ENCODE results near the gene GTF2I. TPM values are rescaled to one million over a fixed set of nuclear protein-coding genes. Genes with fewer than 3 reads are reported as not detected.

Gene GTF2I
- total and polyA plus RNA-seq, 2 experiments from 2014 or later: 204 to 219 TPM

- TF ChIP-seq REST (IDR thresholded peaks at IDR 0.05; ENCODE audit: unreplicated experiment): no peak
- no peak for TF ChIP-seq NANOG (IDR thresholded peaks at IDR 0.05; ENCODE audit: borderline replicate concordance)
Observed at GRCh38 chr7:74707238-74707637, 49.7 kb downstream of the GTF2I start (continued).

- no peak overlapping the region for H3K4me3 ChIP-seq
- no peak overlapping the region for H2AFZ ChIP-seq
- Mint-ChIP-seq H3K9me3 (peaks cover 7% of the 10 kb centered on the region; the same call in 2 of the 3 replicates), H3K27me3 (ENCODE audit: insufficient read depth, low read depth, poor library complexity) (peaks cover 8% of the 10 kb centered on the region), H3K4me1 (no peaks in the 10 kb centered on the region), H3K4me3 (no peak overlapping the region), H3K27ac (no peak overlapping the region), H3K36me3 (ENCODE audit: low read depth) (peaks cover 99% of the 10 kb centered on the region)
- peaks cover 17% of the 10 kb centered on the region; the same call in 1 of the 2 replicates for H4K20me1 ChIP-seq (replicated peaks; ENCODE audit: insufficient read depth)
- no peaks in the 10 kb centered on the region for H3K9me2 ChIP-seq (ENCODE audit: insufficient read depth)
- peaks cover 23% of the 10 kb centered on the region for H3K79me2 ChIP-seq (replicated peaks; ENCODE audit: insufficient read depth)
- H3K27ac ChIP-seq (ENCODE audit: low read depth): 0 out of 2 replicates have a peak overlapping the region, but pooled peaks have one; percentile 1
- ATAC-seq (no peak), DNase-seq (ENCODE audit: low spot score) (no peak)
- H3K36me3 ChIP-seq (ENCODE audit: insufficient read depth): peaks cover 79% of the 10 kb centered on the region
- H3K27me3 ChIP-seq (ENCODE audit: insufficient read depth): no peaks in the 10 kb centered on the region
- no peak overlapping the region for H3K4me2 ChIP-seq
- no peaks in the 10 kb centered on the region for H3K4me1 ChIP-seq (ENCODE audit: insufficient read depth)
- H3F3A ChIP-seq (replicated peaks; ENCODE audit: low read depth): peaks cover 31% of the 10 kb centered on the region; the same call in 1 of the 2 replicates
- TF ChIP-seq JUNB (IDR thresholded peaks at IDR 0.05; ENCODE audit: unreplicated experiment): no peak
- TF ChIP-seq CREB1 (CRISPR knock-in tag; IDR thresholded peaks at IDR 0.05; ENCODE audit: low read depth): no peak
- TF ChIP-seq ZNF331 (CRISPR knock-in tag; IDR thresholded peaks at IDR 0.05; ENCODE audit: low read depth): no peak
- TF ChIP-seq ZNF114 (CRISPR knock-in tag; IDR thresholded peaks at IDR 0.05): no peak
- no peak for TF ChIP-seq EZH2phosphoT487 (IDR thresholded peaks at IDR 0.05; ENCODE audit: unreplicated experiment)
- no peak for TF ChIP-seq ETS1 (IDR thresholded peaks at IDR 0.05)
- TF ChIP-seq CTCF (conservative IDR thresholded peaks at IDR 0.05; ENCODE audit: low read depth in 2 of 2): no peak
- no peak for TF ChIP-seq EZH2 (IDR thresholded peaks at IDR 0.05; ENCODE audit: low read depth, unreplicated experiment)
- TF ChIP-seq POLR2AphosphoS5 (IDR thresholded peaks at IDR 0.05; ENCODE audit: low read depth): no peak
- TF ChIP-seq ZNF462 (CRISPR knock-in tag; IDR thresholded peaks at IDR 0.05): no peak
- TF ChIP-seq NANOG (IDR thresholded peaks at IDR 0.05; ENCODE audit: borderline replicate concordance): no peak
Observed at GRCh38 chr7:74708569-74709275, 51.2 kb downstream of the GTF2I start.
